Prostate gland (tissue), 2 donors: ENCODE results near the gene KCNQ1. TPM values are rescaled to one million over a fixed set of nuclear protein-coding genes. Genes with fewer than 3 reads are reported as not detected.

ENCODE experiments used
- DNase-seq: peaks from one replicate; pipeline ENCODE4 v3.0.0-alpha.2; 2019; ENCODE audit warnings: low spot score
- H3K27ac ChIP-seq, 2 donors: fragments of 200-600 bp; sonication (generic); 2 replicates each; pipeline ENCODE4 v1.5.1; 2017 to 2019
- H3K27me3 ChIP-seq: fragments of 200-600 bp; sonication (generic); replicated peaks from 2 replicates; pipeline ENCODE4 v1.5.1; 2019; ENCODE audit not compliant: insufficient read depth
- H3K36me3 ChIP-seq, 2 donors: fragments of 200-600 bp; sonication (generic); 1 replicate in 1 of 2; 2 replicates in 1 of 2; pipeline versions ENCODE4 v1.5.1 to v1.8.1; 2017 to 2019
- H3K4me1 ChIP-seq: fragments of 200-600 bp; sonication (generic); replicated peaks from 2 replicates; pipeline ENCODE4 v1.5.1; 2019
- H3K4me3 ChIP-seq, 2 donors: fragments of 200-600 bp; sonication (generic); 2 replicates each; pipeline ENCODE4 v1.5.1; 2017 to 2019
- H3K9me3 ChIP-seq: fragments of 200-600 bp; sonication (generic); 2 replicates; pipeline ENCODE4 v1.5.1; 2017
- POLR2A ChIP-seq: fragments of 450-650 bp; IDR thresholded peaks from one replicate; pipeline ENCODE4 v1.6.1; 2016; ENCODE audit warnings: antibody characterized with exemption, mild to moderate bottlenecking
- POLR2AphosphoS5 ChIP-seq: sonication (generic); formaldehyde crosslinking; IDR thresholded peaks from one replicate; pipeline ENCODE4 v1.6.1; 2017; ENCODE audit warnings: antibody characterized with exemption
- WGBS: methylation state at CpG from one replicate; pipeline ENCODE4 v1.1.5; 2018; 5-methylcytosine and 5-hydroxymethylcytosine counted together
- intact Hi-C: fragments of 100-400 bp; cut with DNase I; formaldehyde crosslinking; loops from one replicate; pipeline ENCODE4 v1.14.2; 2022
- total RNA-seq, 2 donors: library from RNA; depleted of rRNA; stranded (reverse); fragments of >200 nt; gene quantifications; one replicate each; pipeline ENCODE4 v1.1.0, GENCODE V29; 2016
- TF ChIP-seq, protein P1 (sequence below), 4 experiments: fragments of 200-600 bp in 2 of 4; fragments of 450-650 bp in 2 of 4; sonication (generic) in 2 of 4; IDR thresholded peaks; 1 replicate in 3 of 4; 2 replicates in 1 of 4; pipeline ENCODE4 v1.5.1; 2016 to 2019; ENCODE audit warnings: antibody characterized with exemption in 4 of 4, mild to moderate bottlenecking in 2 of 4, moderate library complexity in 2 of 4

KCNQ1 gene
- total RNA-seq, 2 donors from 2014 or later = 10.0 to 33.8 TPM

DNA sequence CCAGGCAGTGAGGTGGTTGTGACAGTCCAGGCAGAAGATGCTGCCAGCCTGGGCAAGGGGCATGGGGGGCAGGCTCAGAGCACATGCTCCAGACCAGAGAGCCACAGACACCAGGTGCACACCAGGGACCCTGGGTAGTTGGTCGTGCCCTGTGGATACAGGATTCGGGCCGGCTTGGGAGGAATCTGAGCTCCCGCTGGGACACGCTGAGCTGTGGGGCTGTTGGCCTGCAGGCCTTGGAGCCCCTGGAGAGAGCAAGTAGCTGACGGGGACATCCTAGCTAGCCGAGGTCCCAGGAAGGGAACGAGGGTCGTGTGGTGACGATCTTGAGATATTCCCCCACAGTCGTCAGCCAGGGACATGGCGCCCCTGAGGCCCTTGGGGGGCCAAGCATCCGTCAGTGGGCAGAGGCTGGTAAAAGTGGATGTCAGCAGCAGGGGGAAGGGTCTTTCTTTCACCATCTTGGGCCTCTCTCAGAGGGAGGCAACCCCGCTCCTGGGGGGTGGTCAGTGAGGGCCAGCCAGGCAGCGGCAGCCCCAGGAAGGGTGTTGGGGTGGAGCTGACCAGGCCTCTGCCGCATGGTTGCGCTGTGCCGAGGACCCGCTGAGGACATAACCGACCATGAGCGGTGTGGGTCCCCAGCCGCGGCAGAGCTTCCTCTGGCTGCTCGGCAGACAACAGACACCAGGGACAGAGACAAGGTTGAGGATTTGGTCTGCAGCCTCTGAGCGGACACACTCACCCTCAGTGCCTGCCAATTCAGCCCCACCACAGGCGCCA is 396.8 kb downstream of the KCNQ1 start:
- Histone ChIP-seq H3K27ac (no peak overlapping the region), H3K4me1 (no peaks in the 10 kb centered on the region), H3K4me3 (no peak overlapping the region), H3K27me3 (no peaks in the 10 kb centered on the region), H3K9me3 (no peaks in the 10 kb centered on the region), H3K36me3 (no peaks in the 10 kb centered on the region)
- TF ChIP-seq POLR2A (no peak), POLR2AphosphoS5 (no peak)
- TF ChIP-seq, protein P1, sequence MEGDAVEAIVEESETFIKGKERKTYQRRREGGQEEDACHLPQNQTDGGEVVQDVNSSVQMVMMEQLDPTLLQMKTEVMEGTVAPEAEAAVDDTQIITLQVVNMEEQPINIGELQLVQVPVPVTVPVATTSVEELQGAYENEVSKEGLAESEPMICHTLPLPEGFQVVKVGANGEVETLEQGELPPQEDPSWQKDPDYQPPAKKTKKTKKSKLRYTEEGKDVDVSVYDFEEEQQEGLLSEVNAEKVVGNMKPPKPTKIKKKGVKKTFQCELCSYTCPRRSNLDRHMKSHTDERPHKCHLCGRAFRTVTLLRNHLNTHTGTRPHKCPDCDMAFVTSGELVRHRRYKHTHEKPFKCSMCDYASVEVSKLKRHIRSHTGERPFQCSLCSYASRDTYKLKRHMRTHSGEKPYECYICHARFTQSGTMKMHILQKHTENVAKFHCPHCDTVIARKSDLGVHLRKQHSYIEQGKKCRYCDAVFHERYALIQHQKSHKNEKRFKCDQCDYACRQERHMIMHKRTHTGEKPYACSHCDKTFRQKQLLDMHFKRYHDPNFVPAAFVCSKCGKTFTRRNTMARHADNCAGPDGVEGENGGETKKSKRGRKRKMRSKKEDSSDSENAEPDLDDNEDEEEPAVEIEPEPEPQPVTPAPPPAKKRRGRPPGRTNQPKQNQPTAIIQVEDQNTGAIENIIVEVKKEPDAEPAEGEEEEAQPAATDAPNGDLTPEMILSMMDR (IDR thresholded peaks at IDR 0.05) = no peak
- intact Hi-C loops = no loop called here
- DNase-seq = no peak
- WGBS = 93% methylated on average over 26 of the region's 26 CpGs

DNA sequence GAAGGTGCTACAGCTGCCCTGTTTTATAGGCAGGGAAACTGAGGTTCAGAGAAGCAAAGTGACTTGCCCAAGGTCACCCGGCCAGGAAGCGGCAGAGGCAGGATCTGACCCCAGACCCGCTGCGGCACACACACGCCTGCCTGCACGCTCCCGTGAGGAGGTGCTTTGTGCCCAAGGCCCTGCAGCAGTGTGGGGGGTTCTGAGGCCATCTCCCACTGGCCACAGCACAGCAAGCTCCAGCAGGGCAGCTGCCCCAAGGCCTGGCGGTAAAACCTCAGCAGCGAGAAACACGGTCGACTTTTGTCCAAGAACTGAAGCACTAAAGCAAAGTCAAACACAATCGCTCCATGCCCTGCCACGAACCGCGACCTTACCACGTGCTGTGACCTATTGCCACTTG is 398.1 kb downstream of the KCNQ1 start:
- no peak for DNase-seq
- TF ChIP-seq POLR2AphosphoS5 = no peak
- no peak for TF ChIP-seq POLR2A
- TF ChIP-seq, protein P1 (IDR thresholded peaks at IDR 0.05) = no peak
- Histone ChIP-seq H3K27me3 (no peaks in the 10 kb centered on the region), H3K36me3 (no peaks in the 10 kb centered on the region), H3K9me3 (no peaks in the 10 kb centered on the region), H3K27ac (no peak overlapping the region), H3K4me1 (no peaks in the 10 kb centered on the region), H3K4me3 (no peak overlapping the region)
- intact Hi-C loops = no loop called here
- 96% methylated on average over 16 of the region's 16 CpGs for WGBS

DNA sequence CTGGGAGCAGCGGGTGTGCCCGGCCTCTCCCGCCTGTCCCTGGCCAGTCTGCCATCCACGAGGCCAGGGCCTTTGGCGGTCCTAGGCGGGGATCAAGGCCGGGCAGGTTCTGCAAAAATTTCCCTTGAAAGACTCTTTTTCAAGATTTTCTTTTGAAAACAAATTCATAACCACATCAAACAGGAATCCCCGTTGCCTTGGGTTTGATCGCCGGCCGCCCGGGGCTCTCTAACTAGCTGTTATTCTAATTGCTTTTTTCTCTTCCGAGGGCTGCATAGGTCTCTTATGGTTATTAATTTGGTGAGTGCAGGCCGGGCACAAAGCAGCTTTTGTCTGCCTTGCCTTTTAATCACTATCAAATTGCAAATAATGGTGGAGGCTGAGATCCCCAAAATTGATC is 398.7 kb downstream of the KCNQ1 start:
- Histone ChIP-seq H3K27me3 (no peaks in the 10 kb centered on the region), H3K4me3 (no peak overlapping the region), H3K4me1 (no peaks in the 10 kb centered on the region), H3K36me3 (no peaks in the 10 kb centered on the region), H3K27ac (no peak overlapping the region), H3K9me3 (no peaks in the 10 kb centered on the region)
- no peak for DNase-seq
- TF ChIP-seq POLR2AphosphoS5 = no peak
- no peak for TF ChIP-seq POLR2A
- TF ChIP-seq, protein P1 (IDR thresholded peaks at IDR 0.05) = no peak
- WGBS = 72% methylated on average over 14 of the region's 14 CpGs
- intact Hi-C loops = no loop called here

DNA sequence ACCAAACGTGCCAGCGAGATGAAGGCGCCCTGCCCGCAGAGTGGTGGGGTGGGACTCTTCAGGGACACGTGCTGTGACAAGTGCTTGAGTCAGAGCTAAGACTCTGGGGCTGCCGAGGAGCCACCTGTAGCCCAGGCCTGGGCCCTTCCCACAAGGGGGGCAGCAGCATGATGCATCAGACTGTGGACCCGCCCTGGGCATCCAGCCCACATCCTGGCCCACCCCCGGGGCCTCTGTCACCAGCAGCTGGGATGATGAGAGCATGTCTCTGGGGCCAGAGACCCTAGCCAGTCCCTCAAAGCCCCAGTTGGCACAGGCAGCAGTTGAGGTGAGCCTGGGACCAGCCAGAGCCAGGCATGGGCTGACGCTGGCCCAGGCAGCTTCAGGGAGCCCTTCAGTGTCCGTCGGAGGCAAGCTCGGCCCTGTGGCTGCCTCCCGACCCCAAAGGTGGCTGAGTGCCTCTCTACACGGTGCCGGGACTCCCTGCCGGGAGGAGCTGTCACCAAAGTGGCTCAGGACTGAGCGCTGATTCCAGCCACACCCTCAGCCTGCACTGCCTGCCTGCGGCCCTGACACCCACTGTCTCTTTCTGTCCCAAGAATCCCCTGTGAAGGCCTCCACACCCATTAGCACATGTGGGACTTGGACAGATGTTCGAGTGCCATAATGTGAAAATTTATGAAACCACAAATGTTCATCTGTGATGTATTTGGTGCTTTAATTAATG is 399.5 kb downstream of the KCNQ1 start:
- no peak overlapping the region for H3K27ac ChIP-seq
- no peaks in the 10 kb centered on the region for H3K4me1 ChIP-seq
- WGBS = 70% methylated on average over 19 of the region's 19 CpGs
- no peaks in the 10 kb centered on the region for H3K27me3 ChIP-seq
- H3K4me3 ChIP-seq = no peak overlapping the region
- intact Hi-C loops = no loop called here
- H3K36me3 ChIP-seq = no peaks in the 10 kb centered on the region
- TF ChIP-seq, protein P1 (IDR thresholded peaks at IDR 0.05) = no peak
- TF ChIP-seq POLR2A (no peak), POLR2AphosphoS5 (no peak)
- no peak for DNase-seq
- H3K9me3 ChIP-seq = no peaks in the 10 kb centered on the region
